NCI-H526 (cell line): Measurements from ENCODE around the gene CEP295NL.
"Not testable (repeated sequence)": the region's sequence is repeated elsewhere in the genome, so short reads cannot be mapped to it uniquely, and the experiment has no call there.

Experiments used
- DNase-seq, 2 experiments: peaks; one replicate each; lab custom pipeline; 2025; lab: John Stamatoyannopoulos, UW

Gene CEP295NL

DNA sequence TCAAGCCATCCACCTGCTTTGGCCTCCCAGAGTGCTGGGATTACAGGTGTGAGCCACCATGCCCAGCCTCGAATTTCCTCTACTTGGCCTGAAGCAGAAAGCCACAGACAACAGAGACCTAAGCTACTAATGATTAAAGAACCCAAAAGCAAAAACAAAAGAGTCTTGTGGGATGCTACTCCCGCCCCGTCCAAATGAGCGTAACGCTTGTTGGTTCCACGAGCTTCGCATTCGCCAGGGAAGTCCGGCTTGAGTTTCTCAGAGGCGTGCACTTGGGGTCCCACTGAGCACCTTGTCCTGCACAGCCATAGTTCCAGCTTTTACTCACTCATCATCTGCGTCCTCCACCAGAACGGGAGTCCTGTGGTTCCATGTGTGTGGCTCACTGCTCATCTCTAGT, 16.0 kb downstream of the CEP295NL start:
- no peak for DNase-seq

- DNase-seq, result no peak
Measured at GRCh38 chr17:78885956-78886355, 17.0 kb downstream of the CEP295NL start.

- DNase-seq, result no peak
Measured at GRCh38 chr17:78884876-78885667, 17.9 kb downstream of the CEP295NL start.

DNA sequence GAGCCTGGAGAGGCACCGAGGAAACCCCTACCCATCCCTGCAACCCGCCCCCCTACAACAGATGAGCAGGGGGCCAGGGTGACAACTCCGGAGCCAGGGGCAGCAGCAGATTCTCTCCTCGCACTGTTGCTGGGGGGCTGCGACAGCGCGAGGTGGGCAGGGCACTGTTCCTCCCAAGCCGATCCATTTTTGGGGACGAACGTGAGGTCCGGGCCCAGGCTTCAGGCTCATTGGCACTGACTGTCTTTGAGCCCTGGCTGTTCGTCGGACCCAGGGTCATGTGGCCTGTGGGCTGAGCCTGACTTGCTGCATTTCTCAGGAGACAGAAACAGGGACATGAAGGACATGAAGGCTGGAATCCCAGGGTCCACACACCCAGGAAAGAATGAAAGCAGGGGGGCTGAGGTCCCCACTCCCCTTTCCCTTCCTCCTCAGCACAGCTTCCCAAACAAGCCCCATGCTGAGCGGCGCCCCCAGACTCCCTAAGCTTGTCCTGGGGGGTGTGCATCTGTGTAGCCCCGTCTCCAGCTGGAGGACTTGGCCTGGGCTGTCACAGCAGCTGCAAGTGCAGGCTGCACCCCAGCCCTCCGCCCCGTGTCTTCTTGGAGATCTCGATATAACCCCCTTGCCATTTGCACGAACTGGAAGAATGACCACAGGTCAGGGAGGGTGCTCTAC, 18.7 kb downstream of the CEP295NL start:
- no peak for DNase-seq

- DNase-seq, result peak; percentile 4 to 60
Measured at GRCh38 chr17:78883533-78884131, 19.4 kb downstream of the CEP295NL start.

DNA sequence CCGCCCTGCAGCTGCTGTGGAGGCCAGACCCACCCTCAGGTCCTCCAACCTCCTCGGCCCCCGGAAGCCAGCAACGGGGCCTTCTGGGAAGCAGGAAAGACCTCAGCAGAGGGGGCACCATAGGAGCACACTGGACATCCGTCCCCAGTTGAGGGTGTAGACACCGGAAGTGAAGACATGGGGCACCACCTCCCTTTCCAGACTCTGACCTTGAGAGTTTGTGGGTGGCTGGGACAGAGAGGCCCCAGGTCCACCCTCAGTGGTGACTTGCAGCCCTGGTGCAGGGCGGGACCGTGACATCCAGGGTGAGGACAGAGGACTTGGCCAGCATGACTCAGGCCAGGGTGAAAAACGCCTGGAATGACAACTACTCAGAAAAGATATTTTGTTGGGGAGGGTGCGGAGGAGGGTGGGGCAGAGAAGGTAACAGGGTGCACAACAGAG, 19.9 kb downstream of the CEP295NL start:
- no peak for DNase-seq

- no peak for DNase-seq
Measured at GRCh38 chr17:78882540-78883088, 20.4 kb downstream of the CEP295NL start.

DNA sequence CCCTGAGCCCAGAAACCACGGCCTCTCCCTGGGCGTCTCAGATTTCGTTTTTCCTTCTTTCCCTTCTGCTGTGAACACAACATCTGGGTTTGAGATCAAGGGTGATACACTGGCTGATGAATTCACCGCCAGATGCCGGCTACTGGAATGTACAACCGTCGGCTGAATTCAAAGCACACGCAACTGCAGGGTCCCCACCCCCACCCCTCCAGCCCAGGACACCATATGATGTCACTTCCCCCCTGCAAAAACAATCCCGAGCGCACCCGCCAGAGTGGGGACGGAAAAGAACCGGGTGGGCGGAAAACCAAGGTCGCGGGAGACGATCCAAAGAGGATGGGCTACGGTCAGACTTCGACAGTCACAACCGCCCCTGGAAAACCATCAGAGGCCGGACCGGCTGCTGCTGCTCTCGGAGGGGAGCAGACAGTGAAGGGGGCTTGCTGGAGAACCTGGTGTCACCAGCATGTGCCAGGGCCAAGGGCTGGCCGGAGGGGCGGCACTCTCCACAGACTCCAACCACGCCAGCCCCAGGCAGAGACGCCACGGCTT, 23.3 kb downstream of the CEP295NL start:
- no peak for DNase-seq

- no peak for DNase-seq
Measured at GRCh38 chr17:78878871-78879527, 24.0 kb downstream of the CEP295NL start.

DNA sequence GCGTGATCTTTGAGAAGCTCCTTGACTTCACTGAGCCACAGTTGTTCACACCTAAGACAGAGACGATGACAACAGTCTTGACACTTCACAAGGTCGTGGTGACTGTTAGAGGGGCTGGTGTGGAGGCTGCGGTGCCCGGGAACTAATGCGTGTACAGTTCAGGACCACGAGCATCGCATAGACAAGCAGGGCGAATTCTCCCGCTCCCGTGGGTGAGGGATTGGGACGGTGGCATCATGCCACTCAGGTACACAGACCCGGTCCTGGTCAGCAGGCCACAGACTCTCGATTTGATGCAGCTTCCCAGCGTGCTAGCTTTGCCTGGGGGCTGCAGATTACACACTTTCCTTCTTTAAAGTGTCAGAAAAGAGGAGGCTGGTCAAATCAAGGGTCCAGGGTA, 24.7 kb downstream of the CEP295NL start:
- DNase-seq, result no peak

DNA sequence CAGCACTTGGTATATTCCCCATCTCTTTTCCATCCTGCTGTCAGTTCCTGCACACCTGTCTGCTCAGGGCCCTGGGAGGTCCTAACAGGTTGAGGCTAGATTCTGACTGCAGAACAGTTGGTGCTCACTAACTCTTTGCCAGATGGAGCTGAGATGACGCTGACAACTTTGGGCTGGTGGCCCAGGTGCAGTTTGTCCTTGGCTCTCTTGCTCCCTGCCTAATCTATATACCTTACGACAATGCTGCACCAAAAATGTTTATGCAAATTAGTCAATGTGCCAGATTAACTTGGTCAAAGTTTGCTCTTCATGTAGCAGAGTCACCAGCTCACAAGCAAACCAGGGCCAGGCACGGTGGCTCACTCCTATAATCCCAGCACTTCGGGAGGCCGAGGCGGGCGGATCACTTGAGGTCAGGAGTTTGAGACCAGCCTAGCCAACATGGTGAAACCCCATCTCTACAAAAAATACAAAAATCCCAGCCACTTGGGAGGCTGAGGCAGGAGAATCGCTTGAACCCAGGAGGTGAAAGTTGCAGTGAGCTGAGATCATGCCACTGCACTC, 26.0 kb downstream of the CEP295NL start:
- peak in 1 of 2 experiments; percentile 28 for DNase-seq

DNA sequence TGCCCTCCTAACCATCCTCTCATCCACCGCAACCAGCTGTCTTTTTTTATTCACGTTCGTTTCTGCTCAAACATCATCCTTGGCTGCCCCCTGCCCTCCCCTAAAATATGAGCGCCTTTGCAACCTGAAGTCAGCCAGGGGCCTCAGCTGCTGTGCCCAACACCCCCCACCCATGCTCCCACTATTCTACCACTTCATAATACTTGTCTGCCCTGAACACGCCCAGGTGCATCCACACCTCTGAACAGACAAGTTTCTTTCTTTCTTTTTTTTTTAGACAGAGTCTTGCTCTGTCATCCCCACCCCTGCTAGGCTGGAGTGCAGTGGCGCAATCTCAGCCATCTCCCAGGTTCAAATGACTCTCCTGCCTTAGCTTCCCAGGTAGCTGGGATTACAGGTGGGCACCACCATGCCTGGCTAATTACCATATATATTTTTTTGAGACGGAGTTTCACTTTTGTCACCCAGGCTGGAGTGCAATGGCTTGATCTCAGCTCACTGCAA, 26.9 kb downstream of the CEP295NL start:
- DNase-seq, result no peak

- DNase-seq, result no peak
Measured at GRCh38 chr17:78875363-78876093, 27.5 kb downstream of the CEP295NL start.

DNA sequence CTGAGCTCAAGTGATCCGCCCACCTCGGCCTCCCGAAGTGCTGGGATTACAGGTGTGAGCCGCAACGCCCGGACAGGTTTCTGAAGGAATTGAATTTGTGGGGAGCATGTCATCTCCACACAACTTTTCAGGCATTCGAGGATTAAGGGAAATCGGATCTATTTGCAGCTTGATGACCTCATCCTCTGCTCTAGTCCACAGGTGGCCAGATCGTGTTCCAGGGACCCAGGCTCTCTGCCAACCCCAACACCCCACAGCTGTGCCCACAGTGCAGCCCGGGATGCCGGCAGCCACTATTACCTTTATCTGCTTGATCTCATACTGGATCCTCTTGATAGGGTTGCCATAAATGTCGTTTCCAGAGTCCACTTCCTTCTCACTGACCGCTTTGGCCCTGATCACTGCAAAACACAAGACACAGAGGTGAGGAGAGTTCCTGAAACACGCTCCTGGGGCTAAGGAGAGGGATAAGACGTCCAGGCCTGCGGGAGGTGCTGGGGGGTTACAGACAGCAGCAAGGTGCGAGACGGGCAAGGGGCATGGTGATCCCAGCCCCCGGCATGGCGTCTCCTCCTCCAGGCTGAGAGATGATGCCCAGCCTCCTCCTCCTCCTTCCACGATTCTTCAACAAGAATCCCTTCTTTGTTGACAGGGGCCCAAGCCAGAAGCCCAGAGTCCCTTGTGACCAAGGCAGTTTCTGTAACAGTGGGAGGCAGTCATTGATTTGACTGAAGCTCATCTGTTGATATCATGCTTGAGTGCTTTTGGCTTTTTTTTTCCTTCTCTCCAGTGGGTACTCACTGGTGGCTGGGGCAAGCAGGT, 29.3 kb downstream of the CEP295NL start:
- peak; percentile 18 to 66 for DNase-seq

DNA sequence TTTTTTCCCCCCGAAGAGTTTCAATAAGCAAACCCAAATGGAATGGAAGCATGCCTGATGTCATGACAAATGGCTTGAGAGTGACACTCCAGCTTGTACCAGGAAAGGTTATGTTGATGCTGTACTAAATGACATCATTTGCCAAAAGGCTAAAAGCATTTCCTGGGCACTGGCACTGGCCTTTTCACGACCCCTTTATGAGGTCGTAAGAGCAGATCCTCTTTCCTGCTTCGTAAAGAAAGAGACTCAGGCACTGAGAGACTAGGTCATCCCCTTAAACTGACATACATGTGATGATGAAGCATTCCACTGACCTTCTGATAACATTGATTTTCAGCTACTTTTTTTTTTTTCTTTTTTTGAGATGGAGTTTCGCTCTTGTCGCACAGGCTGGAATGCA, 30.5 kb downstream of the CEP295NL start:
- DNase-seq, result no peak

GRCh38 chr17:78870621-78871020, 32.4 kb downstream of the CEP295NL start:
- no peak for DNase-seq

- no peak for DNase-seq
Measured at GRCh38 chr17:78868391-78868790, 34.6 kb downstream of the CEP295NL start.

DNA sequence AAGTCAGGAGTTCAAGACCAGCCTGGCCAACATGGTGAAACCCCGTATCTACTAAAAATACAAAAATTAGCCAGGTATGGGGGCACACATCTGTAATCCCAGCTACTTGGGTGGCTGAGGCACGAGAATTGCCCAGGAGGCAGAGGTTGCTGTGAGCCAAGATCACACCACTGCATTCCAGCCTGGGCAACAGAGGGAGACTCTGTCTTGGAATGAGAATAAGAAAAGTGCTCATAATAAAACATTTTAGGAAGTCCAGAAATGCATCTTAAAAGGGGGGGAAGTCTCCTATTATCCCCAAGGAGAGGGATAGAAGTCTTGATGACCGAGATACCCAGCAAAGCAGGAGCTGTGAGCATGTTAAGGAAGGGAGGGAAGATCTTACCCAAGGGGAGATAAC, 36.0 kb downstream of the CEP295NL start:
- DNase-seq, result not testable (repeated sequence)

DNA sequence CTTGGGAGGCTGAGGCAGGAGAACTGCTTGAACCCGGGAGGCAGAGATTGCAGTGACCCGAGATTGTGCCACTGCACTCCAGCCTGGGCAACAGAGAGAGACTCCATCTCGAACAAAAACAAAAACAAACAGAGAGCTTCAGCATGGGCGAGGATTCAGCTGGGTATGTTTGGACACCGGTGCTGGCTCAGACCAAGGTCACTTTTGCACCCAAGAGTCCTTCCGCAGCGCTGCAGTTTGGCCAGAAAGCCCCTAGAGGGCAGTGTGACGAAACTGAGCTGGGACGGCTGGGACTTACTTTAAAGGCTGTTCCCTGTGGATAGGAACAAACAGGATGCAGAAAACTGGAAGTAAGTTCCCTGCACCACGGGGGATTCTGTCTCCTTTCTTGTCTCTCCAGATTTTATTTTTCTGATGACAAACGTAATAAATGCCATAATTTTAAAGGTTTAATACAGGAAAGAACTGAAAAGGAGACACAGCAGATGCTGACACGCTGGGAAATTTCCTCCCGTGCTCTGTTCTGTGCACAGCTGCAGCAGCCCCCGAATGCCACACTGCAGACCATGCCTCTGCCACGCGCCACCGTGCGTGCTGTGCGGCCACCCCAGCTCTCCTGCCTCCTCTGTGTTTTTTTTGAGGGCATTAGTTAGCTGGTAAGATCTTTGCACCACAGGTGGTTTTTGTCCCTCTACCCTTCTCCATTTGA, 37.2 kb downstream of the CEP295NL start:
- DNase-seq, result peak; percentile 39 to 81
